GM03348 (cell line): ENCODE results near the gene STEAP1B.
"Not testable (repeated sequence)": the region's sequence is repeated elsewhere in the genome, so short reads cannot be mapped to it uniquely, and the experiment has no call there.

Experiments used
- DNase-seq: peaks from one replicate; pipeline ENCODE4 v3.0.0; 2012; ENCODE audit warnings: low spot score

STEAP1B gene

DNA sequence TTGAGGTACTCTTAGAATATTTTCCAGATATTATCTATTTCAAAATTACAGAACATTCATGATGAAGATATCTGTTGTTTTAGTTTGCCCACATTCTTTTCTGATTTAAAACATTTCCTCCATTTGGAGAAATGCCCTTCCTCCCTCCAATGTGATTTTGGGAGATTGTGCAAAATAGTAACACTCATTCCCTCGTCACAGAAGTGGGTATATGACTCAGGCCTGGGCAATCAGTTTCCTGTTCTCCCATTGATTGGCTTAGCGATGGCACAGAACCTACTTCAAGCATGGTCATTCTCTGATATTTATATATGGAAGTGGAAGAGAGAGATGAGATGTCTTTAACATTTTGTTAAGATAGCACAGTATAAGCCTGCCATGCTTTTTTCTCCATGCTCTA is 3.1 kb downstream of the STEAP1B start:
- DNase-seq: peak; percentile 30

DNA sequence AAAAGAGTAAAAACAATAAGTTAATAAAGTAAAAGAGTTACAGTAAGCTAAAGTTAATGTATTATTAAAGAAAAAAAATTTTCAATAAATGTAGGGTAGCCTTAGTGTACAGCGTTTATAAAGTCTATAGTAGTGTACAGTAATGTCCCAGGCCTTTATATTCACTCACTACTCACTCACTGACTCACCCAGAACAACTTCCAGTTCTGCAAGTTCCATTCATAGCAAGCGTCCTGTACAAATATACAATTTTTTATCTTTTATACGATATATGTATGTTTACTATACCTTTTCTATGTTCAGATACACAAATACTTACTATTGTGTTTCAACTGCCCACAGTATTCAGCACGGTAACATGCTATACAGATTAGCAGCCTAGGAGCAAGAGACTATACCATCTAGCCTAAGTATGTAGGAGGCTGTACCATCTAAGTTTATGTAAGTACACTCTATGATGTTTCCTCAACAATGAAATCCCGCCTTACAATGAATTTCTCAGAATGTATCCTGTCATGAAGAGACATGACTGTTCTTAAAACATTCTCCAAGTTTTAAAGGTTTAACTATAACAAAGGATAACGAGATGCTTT is 3.6 kb downstream of the STEAP1B start:
- not testable (repeated sequence) for DNase-seq

DNA sequence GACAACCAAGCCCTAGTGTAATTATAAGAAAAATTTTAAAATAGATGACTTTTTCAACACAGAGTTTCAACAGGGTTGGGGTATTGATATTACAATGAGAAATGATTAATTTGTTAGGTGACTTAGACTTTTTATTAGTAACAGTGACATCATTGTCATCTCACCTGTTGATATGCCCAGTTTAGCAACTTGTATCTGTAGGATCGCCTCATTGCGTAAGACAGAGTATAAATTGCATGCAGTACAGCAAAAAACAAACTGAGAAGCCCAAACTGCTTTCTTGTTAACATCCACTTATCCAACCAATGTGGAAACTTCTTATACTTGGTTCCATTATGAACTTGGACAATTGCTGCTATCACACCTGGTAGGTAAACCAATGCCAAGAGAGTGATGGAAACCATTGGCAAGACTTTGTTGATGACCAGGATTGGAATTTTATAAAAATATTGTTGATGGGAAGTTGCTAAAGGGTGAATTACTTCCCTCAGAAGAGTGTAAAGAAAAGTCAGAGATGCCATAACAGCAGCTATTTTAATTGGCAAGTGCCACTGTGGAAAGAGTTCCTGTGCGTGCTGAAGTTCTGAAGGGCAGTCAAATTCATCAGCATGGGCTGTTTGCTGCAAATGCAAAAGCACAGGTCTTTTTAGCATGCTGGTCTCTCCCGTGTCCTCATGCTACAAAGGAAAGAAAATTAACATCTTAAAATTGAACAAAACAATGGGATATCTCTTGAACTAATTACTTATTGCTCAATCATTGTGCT is 6.6 kb downstream of the STEAP1B start:
- DNase-seq: not testable (repeated sequence)

DNA sequence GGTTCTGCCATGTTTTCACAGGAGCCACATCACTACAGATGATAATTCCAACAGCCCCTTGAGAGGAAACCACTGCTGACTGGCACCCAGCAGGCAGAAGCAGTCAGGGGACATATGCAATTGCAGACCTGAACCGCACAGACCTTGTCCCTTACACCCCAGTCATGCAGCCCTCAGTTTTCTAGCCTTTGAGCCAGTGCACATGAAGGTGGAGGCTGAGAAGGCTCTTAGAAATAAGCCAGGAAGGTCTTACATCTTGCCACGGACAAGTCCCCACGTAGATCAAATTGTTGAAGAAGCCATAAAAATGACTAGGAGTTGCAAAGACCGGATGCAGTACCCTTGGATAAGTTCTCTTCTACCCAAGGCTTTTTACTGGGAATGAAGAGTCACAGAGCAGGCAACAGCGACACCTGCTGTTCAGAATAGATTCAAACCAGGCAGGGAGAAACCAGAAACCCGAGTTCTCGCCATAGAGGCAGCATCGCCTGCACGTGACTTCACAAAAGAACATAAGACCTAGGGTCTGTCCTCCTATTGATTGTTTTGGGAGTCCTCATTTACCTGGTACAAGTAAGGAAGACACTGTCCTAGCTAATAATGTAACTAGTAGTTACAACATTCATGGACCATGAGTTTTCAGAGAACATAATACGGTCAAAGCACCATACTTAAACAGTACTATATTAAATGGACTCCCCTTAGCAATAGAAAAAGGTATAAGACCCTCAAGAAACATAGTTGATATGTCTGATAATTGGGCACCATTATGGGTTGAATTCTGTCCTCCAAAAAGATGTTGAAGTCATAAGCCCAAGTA is 11.1 kb downstream of the STEAP1B start:
- peak; percentile 82 for DNase-seq

DNA sequence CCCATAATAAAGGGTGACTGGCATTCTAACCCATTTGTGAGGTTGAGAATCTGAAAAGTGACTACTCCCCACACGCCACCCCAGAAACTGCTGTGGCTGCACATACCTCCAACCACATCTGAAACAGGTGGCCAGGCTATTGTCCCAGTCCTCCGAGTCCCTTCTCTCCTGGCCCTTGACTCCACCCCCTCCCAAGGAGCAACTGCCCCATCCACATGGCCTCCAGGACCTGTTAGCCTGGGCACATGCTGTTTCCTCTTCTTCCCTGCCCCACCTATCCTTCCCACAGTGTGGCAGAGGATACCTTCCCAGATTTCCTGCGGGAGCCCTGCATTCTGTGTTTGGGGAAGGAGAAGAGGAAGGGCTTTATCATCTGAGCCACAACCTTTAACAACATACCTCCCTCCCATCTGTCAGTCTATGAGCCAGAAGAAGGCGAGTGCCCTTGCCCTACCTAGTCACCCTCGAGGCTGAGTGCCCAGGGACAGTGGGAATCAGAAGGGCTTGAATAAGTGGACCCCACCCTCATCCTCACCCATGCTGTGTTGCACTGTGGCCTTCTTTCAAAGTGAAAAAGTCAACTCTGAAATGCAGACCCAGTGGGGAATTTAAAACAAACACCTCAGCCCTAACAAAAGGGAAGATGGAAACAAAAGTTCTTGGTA is 11.9 kb downstream of the STEAP1B start:
- no peak for DNase-seq

DNA sequence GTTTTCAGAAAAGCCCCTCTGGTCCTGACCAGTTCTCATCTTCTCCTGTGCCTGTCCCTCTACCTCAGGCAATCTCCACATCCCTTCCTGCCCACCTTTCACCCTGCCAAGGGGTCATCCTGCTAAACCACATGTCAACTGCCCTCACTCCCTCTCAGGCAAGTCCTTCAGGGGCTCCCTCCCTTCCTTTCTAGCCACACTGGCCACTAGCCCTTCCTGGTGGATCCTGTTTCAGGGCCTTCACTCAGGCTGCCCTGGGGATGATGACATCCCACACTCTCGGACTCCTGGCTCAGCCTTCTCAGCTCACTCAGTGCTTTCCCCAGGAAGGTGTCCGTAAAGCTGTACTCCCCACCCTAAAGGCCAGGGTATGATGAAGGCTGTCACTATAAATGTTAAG is 13.4 kb downstream of the STEAP1B start:
- no peak for DNase-seq

DNA sequence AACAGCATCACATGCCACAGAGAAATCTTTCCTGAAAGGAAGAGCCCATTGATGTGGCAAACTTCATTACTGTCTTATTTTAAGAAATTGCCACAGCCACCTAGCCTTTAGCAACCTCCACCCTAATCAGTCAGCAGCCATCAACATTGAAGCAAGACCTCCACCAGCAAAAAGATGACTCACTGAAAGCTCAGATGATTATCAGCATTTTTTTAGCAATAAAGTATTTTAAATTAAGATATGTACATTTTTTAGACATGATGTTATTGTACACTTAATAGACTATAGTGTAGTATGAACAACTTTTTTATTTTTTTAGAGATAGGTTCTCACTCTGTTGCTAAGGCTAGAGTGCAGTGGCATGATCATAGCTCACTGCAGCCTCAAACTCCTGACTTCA is 14.8 kb downstream of the STEAP1B start:
- DNase-seq: no peak

DNA sequence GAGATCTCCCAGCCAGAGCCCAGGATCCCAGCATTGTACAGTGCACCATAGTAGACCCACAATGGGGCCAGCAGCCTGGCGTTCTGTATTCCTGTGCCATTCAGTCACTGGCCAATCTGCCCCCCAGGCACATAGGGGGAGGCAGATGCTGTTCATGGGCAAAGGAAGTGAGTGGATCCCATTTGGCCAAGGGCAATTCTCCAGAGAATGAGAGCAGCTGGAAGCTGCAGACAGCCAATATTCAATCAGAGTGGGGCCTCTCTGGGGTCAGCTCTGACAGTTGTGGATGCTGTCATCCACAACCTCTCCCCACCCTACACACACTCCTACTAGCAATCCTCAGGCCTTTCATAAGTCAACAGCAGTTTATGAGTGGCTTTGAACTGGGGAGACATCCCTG is 17.5 kb downstream of the STEAP1B start:
- DNase-seq: no peak

DNA sequence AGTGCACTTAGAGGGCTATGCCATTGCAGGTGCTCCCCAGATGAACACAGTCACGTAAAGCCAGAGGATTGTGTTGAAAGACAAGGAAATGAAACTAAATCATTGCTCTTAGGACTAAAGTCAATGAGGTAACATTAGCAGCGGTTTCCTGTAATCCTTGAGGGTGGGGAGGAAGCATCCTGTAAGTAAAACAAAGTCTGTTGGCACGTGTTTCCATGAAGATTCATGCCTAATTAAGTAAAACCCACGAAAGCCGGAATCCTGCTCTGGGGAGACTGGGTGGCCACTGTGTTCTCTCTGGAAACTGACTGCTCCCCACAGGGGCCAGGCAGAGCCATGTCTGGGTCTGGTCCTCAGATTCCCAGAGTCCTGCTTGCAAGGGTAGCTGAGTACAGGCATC is 18.3 kb downstream of the STEAP1B start:
- peak; percentile 45 for DNase-seq

DNA sequence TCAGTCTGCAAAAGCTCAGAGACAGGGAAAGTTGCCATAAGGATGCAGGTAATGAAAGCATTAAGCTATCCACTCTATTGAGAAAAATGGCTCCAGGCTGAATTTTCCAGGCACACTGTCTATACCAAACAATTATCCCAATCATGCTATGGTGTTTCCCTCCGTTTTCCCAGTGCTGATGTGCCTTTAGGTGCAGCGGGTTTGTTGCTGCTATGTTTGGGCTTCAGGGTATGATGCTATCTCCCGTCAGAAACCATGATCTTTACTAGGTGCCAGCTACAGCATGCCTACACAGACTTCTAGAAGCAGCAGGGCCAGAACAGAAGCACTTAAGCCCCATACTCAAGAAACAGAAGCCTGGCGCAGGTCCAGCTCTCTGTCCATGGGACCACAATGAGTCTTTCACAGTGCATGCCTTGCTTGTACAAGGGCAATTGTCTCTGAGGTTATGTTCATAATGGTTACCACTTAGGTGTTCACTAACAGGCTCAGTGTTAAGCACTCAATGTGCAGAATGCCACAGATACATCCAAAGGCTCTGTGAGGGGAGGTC is 19.4 kb downstream of the STEAP1B start:
- no peak for DNase-seq

DNA sequence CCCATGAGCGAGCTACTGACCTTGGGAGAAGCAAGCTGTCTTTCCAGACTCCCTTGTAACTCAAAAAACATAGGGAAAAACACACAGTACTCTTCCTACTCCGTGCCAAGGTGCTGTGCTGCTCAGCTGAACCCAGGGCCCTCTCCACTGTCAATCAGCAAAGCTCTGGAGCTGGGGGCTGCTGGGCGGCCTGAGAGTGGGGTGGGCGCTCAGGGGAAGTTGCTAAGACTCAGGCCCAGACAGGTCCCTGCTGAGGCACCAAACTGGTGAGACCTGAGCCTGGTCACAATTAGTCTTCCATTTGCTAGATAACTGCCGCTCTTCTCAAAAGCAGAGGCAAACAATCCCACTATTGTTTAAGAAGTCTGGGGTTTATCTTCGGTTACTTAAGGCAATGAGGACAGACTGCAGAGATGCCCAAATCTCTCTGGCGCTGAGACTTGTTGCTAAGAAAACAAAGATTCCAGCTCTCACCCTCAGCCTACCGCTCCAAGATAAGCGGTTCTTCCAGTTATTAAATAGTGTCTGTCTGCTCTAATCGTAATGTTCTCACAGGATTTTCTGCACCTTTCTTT is 22.0 kb downstream of the STEAP1B start:
- no peak for DNase-seq

DNA sequence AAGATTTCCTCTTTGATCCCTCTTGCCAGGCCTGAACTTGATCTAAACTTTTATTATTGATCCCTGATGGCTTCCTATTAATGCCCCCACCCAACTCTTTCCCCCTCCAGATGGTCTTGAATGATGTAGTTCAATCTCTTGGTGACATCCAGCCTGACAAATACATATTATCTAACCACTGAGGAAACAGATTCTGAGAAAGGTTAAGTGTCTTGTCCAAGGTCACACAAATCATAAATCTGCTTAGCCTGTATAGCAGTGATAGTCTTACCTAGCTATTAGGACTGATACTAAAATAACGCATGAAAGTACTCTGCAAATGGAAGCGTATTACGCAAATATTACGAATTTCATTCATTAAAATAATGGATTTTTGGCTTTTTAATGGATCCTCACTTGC is 22.7 kb downstream of the STEAP1B start:
- DNase-seq: no peak

DNA sequence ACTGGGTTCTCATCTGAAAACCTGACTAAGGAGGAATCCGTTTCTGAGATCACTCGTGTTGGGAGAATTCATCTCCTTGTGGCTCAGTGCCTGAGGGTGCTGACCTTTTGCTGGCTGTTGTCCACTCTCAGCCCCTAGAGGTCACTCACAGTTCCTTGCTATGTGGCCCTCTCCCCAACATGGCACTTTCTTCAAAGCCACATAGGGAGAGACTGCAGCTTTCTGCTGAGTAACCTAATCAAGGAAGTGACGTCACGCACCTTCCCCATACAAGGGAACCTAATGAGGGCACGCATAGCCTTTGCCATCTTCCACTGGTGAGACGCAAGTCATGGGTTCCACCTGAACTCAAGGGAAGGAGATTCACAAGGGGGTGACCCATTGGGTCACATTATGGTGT is 23.2 kb downstream of the STEAP1B start:
- no peak for DNase-seq

DNA sequence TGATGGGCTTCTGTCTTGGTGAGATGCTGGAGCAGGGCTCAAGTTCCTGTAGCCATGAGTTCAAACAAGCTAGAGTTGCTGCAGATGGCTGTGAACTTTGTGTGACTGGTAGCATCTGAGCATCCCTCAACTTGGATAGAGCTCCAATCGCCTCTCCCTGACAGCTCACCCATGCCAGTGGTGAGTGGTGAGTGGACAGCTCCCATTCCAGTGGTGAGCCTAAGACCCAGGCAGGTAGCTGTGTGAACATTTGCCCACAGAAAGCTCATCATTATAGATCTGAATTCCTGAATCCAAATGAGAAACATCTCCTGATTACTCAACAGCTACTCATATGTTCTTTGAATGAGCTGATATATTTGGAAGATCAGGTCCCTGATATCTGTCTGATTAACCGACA is 25.3 kb downstream of the STEAP1B start:
- no peak for DNase-seq

DNA sequence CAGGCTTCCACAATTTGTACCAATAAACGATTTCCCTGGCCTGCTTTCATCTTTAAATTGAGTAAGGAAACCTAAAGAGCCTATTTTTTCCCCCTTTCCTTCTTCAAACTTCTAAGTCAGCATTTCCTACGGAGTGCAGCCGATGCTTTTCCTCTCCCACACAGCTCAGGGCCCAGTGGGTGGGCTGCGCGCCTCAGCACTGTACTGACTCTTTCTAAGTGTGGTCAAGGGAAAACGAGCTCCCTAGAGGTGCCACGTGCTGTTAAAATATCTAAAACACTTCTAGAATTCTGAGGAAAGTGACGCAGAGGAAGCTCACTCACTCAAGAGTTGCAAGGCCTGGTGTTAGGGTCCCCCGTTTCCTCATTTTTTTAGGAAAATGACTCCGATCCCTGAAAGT is 29.0 kb downstream of the STEAP1B start:
- no peak for DNase-seq

DNA sequence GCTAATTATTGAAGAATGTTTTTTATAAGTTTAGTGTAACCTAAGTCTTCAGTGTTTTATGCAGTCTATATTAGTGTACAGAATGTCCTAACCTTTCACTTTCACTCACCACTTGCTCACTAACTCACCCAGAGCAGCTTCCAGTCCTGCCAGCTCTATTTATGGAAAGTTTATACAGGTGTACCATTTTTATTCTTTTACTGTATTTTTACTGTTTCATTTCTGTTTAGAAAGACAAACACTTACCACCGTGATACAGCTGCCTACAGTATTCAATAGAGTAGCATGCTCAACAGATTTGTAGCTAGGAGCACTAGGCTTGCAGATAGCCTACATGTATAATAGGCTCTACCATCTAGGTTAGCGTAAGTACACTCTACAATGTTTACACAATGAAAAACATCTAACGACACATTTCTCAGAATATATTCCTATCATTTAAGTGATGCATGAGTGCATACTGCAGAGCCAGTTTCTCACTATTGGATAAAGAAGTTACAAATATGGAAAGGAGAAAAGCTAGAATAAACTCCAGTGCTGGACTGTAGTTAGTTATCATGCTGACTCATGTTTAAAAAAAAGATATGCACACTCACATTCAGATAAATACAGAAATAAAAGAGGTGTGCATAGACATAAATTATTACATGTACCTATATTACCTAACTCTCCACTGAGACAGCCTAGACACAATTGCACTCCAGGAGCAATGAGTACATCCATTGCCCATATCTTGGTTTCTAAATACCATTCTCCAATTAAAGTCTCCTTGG is 30.4 kb downstream of the STEAP1B start:
- DNase-seq: no peak

DNA sequence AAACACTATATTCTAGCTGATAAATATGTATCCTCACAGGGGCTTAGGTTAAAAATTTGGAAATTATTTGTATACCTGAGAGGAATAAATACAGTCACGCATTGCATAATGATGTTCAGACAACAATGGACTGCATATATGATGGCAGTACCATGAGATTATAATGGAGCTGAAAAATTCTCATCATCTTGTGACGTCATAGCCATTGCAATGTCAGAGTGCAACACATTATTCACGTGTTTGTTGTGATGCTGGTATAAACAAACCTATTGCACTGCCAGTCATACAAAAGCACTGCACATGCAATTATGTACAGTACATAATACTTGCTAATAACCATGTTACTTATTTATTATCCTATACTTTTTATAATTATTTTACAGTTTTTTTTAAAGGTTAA is 31.4 kb downstream of the STEAP1B start:
- no peak for DNase-seq

DNA sequence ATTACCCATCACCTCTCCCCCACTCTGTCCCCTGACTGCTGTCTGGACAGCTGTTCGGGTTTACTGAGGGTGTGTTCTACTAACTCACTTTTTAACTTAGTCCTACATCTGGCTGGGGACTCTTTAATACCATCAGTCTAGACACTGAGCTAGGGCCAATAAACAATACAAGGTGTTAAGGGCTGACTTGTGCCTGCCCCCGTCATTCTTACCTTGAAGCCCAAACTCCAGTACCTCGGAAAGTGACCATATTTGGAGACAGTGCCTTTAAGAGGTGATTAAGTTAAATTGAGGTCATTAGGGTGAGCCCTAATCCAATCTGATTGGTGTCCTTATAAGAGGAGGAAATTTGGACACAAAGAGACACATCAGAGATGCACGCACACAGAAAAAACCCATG is 35.7 kb downstream of the STEAP1B start:
- no peak for DNase-seq

DNA sequence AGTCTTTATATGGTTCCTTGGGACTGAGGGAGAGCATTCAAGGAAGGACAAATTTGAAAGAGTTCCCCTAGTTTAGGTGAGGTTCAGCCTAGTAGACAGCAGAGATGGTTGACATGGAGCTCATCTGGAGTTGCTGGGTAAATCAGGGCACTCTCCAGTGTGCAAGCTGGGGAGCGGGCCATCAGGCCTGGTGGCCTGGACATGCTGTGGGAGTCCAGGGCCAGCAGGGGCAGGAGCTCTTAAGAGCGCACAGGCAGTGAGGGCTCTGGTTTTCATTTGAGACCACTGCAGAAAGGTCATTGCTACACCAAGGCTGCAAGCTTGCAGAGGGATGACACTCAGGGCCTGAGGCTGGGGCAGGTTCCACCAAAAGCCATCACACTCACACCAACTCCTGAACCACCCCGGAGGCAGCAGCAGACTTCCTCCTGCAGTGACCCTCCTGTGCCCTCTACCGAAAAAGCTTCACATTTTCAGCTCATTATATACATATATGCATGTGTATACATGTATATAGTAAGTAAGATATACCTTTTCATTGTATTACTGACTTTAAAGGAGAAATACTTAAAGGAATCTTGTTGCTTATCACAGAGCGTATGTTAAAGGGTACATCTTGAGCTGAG is 39.5 kb downstream of the STEAP1B start:
- DNase-seq: no peak

DNA sequence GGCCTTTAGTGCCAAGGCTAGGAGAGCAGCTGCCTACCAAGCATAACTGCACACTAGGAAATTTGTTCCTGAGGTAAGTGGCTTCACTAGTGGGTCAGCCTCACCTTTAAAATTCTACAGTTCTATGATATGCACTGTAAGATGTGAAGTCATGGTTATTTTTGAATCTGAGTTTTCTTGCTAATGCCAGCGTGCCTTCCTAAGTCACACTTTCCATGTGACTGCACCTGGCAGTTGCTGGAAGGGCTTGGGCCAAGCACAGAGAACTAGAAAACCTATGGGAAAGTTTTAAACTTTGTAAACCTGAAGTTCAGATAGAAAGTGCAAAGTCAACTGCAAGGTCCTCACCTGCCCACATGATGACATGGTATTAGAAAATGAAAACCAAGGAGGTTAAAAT is 42.5 kb downstream of the STEAP1B start:
- DNase-seq: no peak

DNA sequence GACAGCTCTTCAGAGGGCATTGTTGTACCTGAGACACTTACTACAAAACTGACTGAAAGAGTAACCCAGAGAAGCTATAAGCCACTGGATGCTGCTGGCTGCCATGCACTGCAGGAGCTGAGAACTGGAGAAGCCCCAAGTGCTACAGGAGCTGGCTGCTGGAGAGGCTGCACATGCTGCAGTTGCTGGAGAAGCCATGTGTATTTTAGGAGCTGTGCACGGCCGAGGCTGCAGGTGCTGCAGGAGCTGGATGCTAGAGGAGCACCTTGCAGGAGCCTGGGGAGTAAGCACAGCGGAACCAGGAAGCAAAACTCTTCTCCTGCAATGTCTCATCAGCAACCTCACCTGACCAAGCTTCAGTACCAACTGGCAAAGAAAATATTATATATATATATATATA is 45.5 kb downstream of the STEAP1B start:
- DNase-seq: no peak
